Keratinocyte (primary cell): Measurements from ENCODE around the gene MGRN1. TPM values are rescaled to one million over a fixed set of nuclear protein-coding genes. Genes with fewer than 3 reads are reported as not detected.

Experiments
- DNase-seq: peaks from one replicate; pipeline ENCODE4 v3.0.0-alpha.2; 2011; ENCODE audit warnings: low read depth, missing footprints, low spot score
- FAIRE-seq: peaks from 2 replicates; lab custom pipeline; 2011; peaks lifted over from hg19 to GRCh38; lab: Jason Lieb, UNC
- H2AFZ ChIP-seq: 2 replicates; pipeline ENCODE4 v1.6.0; 2012; ENCODE audit warnings: low read length, control low read depth, inconsistent platforms; ENCODE audit not compliant: control insufficient read depth
- H3K27ac ChIP-seq: 2 replicates; pipeline ENCODE4 v1.5.1; 2011; ENCODE audit warnings: low read length; ENCODE audit not compliant: control insufficient read depth, insufficient read depth
- H3K27me3 ChIP-seq: 3 replicates; pipeline ENCODE4 v1.6.0; 2011; ENCODE audit warnings: low read length; ENCODE audit not compliant: control insufficient read depth, insufficient read depth; ENCODE audit errors: extremely low read depth
- H3K36me3 ChIP-seq, 2 experiments: 2 replicates in 1 of 2; 3 replicates in 1 of 2; pipeline ENCODE4 v1.5.1; 2011; ENCODE audit warnings: low read length in 2 of 2, mild to moderate bottlenecking in 1 of 2; ENCODE audit not compliant: control insufficient read depth in 2 of 2, insufficient read depth in 2 of 2; ENCODE audit errors: extremely low read depth in 1 of 2
- H3K4me1 ChIP-seq: 3 replicates; pipeline ENCODE4 v1.5.1; 2011; ENCODE audit warnings: low read length; ENCODE audit not compliant: control insufficient read depth, insufficient read depth; ENCODE audit errors: extremely low read depth
- H3K4me2 ChIP-seq: 3 replicates; pipeline ENCODE4 v1.6.0; 2011; ENCODE audit warnings: low read depth, low read length; ENCODE audit not compliant: control insufficient read depth, insufficient read depth; ENCODE audit errors: extremely low read depth
- H3K4me3 ChIP-seq, 3 experiments: fragments of 200-600 bp in 1 of 3; sonication (generic) in 1 of 3; 2 replicates in 2 of 3; 3 replicates in 1 of 3; pipeline ENCODE4 v1.5.1; 2011 to 2016; ENCODE audit warnings: low read length in 3 of 3, mild to moderate bottlenecking in 3 of 3, control low read depth in 2 of 3, inconsistent platforms in 1 of 3, low read depth in 1 of 3, mixed read lengths in 1 of 3, mixed run types in 1 of 3, moderate library complexity in 1 of 3; ENCODE audit not compliant: control insufficient read depth in 2 of 3, insufficient read depth in 2 of 3; ENCODE audit errors: extremely low read depth in 1 of 3
- H3K79me2 ChIP-seq: 2 replicates; pipeline ENCODE4 v1.6.0; 2012; ENCODE audit warnings: low read length; ENCODE audit not compliant: control insufficient read depth, insufficient read depth
- H3K9ac ChIP-seq: 3 replicates; pipeline ENCODE4 v1.6.0; 2011; ENCODE audit warnings: low read length; ENCODE audit not compliant: control insufficient read depth, insufficient read depth; ENCODE audit errors: extremely low read depth
- H3K9me1 ChIP-seq: 3 replicates; pipeline ENCODE4 v1.6.0; 2011; ENCODE audit warnings: low read length; ENCODE audit not compliant: control insufficient read depth, insufficient read depth; ENCODE audit errors: extremely low read depth
- H3K9me3 ChIP-seq: 2 replicates; pipeline ENCODE4 v1.5.1; 2012; ENCODE audit warnings: low read depth, low read length; ENCODE audit not compliant: control insufficient read depth
- H4K20me1 ChIP-seq: 3 replicates; pipeline ENCODE4 v1.6.0; 2011; ENCODE audit warnings: low read length; ENCODE audit not compliant: control insufficient read depth, insufficient read depth; ENCODE audit errors: extremely low read depth
- EZH2 ChIP-seq: IDR thresholded peaks from one replicate; pipeline ENCODE4 v1.6.1; 2012; ENCODE audit warnings: inconsistent platforms, mild to moderate bottlenecking, low read length, moderate library complexity
- dilution Hi-C: fragments of 300-500 bp; cut with MboI; formaldehyde crosslinking; loops from one replicate; pipeline ENCODE4 v1.7.0; 2020; ENCODE audit warnings: low sequenced_read_pairs; ENCODE audit not compliant: extremely low pct_ligation_motif_present
- polyA plus RNA-seq, 5 experiments: library from polyadenylated mRNA; depleted of rRNA in 3 of 5; stranded (reverse) in 3 of 5; stranded (forward) in 1 of 5; unstranded in 1 of 5; fragments of >200 nt; gene quantifications; 1 replicate in 1 of 5; 2 replicates in 3 of 5; 3 replicates in 1 of 5; pipeline versions ENCODE4 v1.2.1 to v1.2.3, GENCODE V29; 2011 to 2012; ENCODE audit warnings: missing spikeins in 2 of 5, low read depth in 1 of 5, low replicate concordance in 1 of 5
- TF ChIP-seq, protein P1 (sequence below), 3 experiments: IDR thresholded peaks in 1 of 3; conservative IDR thresholded peaks in 1 of 3; optimal IDR thresholded peaks in 1 of 3; 2 replicates in 2 of 3; 3 replicates in 1 of 3; pipeline versions ENCODE3 to v1.5.1; 2011; ENCODE audit warnings: low read length in 3 of 3, mild to moderate bottlenecking in 3 of 3, moderate library complexity in 2 of 3, control low read depth in 1 of 3, inconsistent platforms in 1 of 3; ENCODE audit not compliant: insufficient read depth in 2 of 3; ENCODE audit errors: extremely low read depth in 1 of 3

Gene MGRN1
- polyA plus RNA-seq, 1 donor (not counting 4 experiments of a cell fraction or from before 2014, with no cell fraction given), result 1.9 TPM

DNA sequence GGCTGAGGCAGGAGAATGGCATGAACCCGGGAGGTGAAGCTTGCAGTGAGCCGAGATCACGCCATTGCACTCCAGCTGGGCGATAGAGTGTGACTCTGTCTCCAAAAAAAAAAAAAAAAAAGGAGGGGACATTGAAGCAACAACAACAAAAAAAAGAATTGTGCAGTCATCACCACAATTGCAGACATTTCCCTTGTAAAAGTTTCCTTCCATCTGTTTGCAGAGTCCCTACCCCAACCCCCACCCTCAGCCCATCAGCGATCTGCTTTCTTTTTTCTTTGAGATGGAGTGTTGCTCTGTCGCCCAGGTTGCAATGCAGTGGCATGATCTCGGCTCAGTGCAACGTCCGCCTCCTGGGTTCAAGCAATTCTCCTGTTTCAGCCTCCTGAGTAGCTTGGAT lies 3.7 kb downstream of the MGRN1 start:
- no peaks in the 10 kb centered on the region for H3K27me3 ChIP-seq
- peaks cover 0 to 2% of the 10 kb centered on the region in 2 experiments for H3K36me3 ChIP-seq
- peaks cover 5% of the 10 kb centered on the region for H3K4me1 ChIP-seq
- no peaks in the 10 kb centered on the region for H4K20me1 ChIP-seq
- H3K4me2 ChIP-seq, result no peak overlapping the region
- H2AFZ ChIP-seq, result no peak overlapping the region
- no peak overlapping the region for H3K9ac ChIP-seq
- dilution Hi-C loops, result no loop called here
- DNase-seq, result no peak
- TF ChIP-seq, protein P1, sequence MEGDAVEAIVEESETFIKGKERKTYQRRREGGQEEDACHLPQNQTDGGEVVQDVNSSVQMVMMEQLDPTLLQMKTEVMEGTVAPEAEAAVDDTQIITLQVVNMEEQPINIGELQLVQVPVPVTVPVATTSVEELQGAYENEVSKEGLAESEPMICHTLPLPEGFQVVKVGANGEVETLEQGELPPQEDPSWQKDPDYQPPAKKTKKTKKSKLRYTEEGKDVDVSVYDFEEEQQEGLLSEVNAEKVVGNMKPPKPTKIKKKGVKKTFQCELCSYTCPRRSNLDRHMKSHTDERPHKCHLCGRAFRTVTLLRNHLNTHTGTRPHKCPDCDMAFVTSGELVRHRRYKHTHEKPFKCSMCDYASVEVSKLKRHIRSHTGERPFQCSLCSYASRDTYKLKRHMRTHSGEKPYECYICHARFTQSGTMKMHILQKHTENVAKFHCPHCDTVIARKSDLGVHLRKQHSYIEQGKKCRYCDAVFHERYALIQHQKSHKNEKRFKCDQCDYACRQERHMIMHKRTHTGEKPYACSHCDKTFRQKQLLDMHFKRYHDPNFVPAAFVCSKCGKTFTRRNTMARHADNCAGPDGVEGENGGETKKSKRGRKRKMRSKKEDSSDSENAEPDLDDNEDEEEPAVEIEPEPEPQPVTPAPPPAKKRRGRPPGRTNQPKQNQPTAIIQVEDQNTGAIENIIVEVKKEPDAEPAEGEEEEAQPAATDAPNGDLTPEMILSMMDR (optimal IDR thresholded peaks at IDR 0.05 in 1 of 3, IDR thresholded peaks at IDR 0.05 in 1 of 3, conservative IDR thresholded peaks at IDR 0.05 in 1 of 3; ENCODE audit: extremely low read depth in 1 of 3, insufficient read depth in 2 of 3, low read length in 3 of 3), result no peak
- no peak for TF ChIP-seq EZH2
- H3K9me3 ChIP-seq, result no peaks in the 10 kb centered on the region
- H3K9me1 ChIP-seq, result no peaks in the 10 kb centered on the region
- H3K4me3 ChIP-seq, result no peak overlapping the region
- H3K79me2 ChIP-seq, result peaks cover 71% of the 10 kb centered on the region
- no peak overlapping the region for H3K27ac ChIP-seq
- no peak for FAIRE-seq

DNA sequence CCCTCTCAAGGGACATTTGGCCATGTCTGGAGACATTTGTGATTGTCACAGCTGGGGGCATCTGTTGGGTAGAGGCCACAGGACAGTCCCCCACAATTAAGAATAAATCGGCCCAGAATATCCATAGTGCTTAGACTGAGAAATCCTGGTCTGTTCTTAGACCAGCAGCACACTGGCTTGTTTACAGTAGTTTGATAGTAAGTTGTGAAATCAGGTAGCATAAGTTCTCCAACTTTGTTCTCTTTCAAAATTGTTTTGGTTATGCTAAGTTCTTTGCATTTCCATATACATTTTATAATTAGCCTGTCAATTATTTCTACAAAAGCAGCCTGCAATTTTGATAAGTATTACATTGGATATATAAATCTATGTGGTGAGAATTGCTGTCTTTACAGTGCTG lies 6.8 kb downstream of the MGRN1 start:
- H4K20me1 ChIP-seq, result no peaks in the 10 kb centered on the region
- FAIRE-seq, result no peak

More for the DNA sequence above, 6.8 kb downstream of the MGRN1 start:
- Histone ChIP-seq H3K27me3 (no peaks in the 10 kb centered on the region), H3K4me1 (no peaks in the 10 kb centered on the region), H3K9ac (no peak overlapping the region), H3K36me3 (peaks cover 0 to 9% of the 10 kb centered on the region in 2 experiments), H3K9me1 (no peaks in the 10 kb centered on the region), H3K4me2 (no peak overlapping the region), H2AFZ (no peak overlapping the region), H3K9me3 (no peaks in the 10 kb centered on the region), H3K4me3 (no peak overlapping the region), H3K79me2 (peaks cover 75% of the 10 kb centered on the region), H3K27ac (no peak overlapping the region)
- DNase-seq, result no peak
- dilution Hi-C loops, result no loop called here
- no peak for TF ChIP-seq EZH2
- TF ChIP-seq, protein P1 (optimal IDR thresholded peaks at IDR 0.05 in 1 of 3, IDR thresholded peaks at IDR 0.05 in 1 of 3, conservative IDR thresholded peaks at IDR 0.05 in 1 of 3; ENCODE audit: extremely low read depth in 1 of 3, insufficient read depth in 2 of 3, low read length in 3 of 3), result no peak
